Left lung (tissue), 10 donors: ENCODE measurements around the gene PSTPIP2. TPM values are rescaled to one million over a fixed set of nuclear protein-coding genes. Genes with fewer than 3 reads are reported as not detected.
"Not testable (repeated sequence)": the region's sequence is repeated elsewhere in the genome, so short reads cannot be mapped to it uniquely, and the experiment has no call there.

ENCODE experiments used
- ATAC-seq: fragments of 200-7000 bp; cut with Tn5 transposase; one replicate; pipeline ENCODE4 v1.9.1; 2020; ENCODE audit warnings: moderate library complexity
- DNase-seq, 4 donors: peaks; one replicate each; pipeline ENCODE4 v3.0.0-alpha.2; 2013 to 2020
- H3K27ac ChIP-seq, 2 donors: fragments of 200-600 bp; sonication (generic) in 1 of 2; one replicate each; pipeline versions ENCODE4 v1.5.0 to v1.8.0; 2020 to 2021
- H3K27me3 ChIP-seq, 2 donors: fragments of 200-600 bp; sonication (generic) in 1 of 2; one replicate each; pipeline versions ENCODE4 v1.5.0 to v1.8.0; 2020 to 2021
- H3K36me3 ChIP-seq, 2 donors: fragments of 200-600 bp; sonication (generic) in 1 of 2; one replicate each; pipeline versions ENCODE4 v1.5.0 to v1.8.0; 2020 to 2021
- H3K4me1 ChIP-seq, 2 donors: fragments of 200-600 bp; one replicate each; pipeline ENCODE4 v1.8.0; 2021
- H3K4me3 ChIP-seq, 2 donors: fragments of 200-600 bp; sonication (generic) in 1 of 2; one replicate each; pipeline versions ENCODE4 v1.5.0 to v1.8.0; 2020 to 2021; ENCODE audit warnings: mild to moderate bottlenecking in 1 of 2
- H3K9me3 ChIP-seq, 2 donors: fragments of 200-600 bp; sonication (generic) in 1 of 2; one replicate each; pipeline versions ENCODE4 v1.5.0 to v1.8.0; 2020 to 2021
- intact Hi-C, 2 donors: fragments of 100-400 bp; cut with DNase I; formaldehyde crosslinking; loops; one replicate each; pipeline versions ENCODE4 v1.11.2 to v1.14.2; 2022
- polyA plus RNA-seq, 6 donors: library from polyadenylated mRNA; unstranded; fragments of 120-200 nt; gene quantifications; one replicate each; pipeline ENCODE4 v1.2.1, GENCODE V29; 2013; ENCODE audit not compliant: insufficient read length in 6 of 6
- total RNA-seq, 2 donors: library from RNA; stranded (reverse); fragmentation: NEBNext Ultra II Directional; extraction: Animal tissue kit (Norgen Biotek cat#: 25700); gene quantifications; one replicate each; pipeline ENCODE4 v1.2.1, GENCODE V29; 2021
- TF ChIP-seq, protein P1 (sequence below), 2 donors: fragments of 200-600 bp; sonication (generic) in 1 of 2; IDR thresholded peaks; one replicate each; pipeline versions ENCODE4 v1.5.0 to v1.8.0; 2021; ENCODE audit warnings: antibody characterized with exemption in 2 of 2
- donor health status: DM: no; HTN: yes; CAD: no.
- donor health status: DM: no; HTN: no; CAD: no.

PSTPIP2 gene
- total and polyA plus RNA-seq, 8 donors: 5.2 to 21.8 (median 7.6) TPM

DNA sequence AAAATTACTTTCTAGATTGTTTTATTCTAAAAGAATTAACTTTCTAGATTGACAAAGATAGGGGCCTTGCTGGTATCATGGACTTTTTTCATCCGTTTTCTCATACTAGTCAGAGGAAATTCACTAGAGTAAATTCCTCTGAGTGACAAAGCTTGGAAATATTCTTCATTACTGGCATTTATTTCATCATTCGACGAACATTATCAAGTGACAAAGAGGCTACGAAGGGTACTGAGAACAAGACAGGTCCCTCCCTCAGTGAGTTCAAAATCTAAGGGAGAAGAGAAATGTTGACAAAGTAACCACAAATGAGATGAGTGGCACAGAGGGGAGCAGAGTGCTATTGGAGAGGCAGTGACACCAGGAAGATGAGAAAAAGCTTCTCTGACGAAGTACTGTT, 109.2 kb downstream of the PSTPIP2 start:
- intact Hi-C loops: no loop called here
- H3K27ac ChIP-seq: peak overlapping the region; percentile 40 to 58

GRCh38 chr18:45962461-45962860, 109.6 kb downstream of the PSTPIP2 start:
- peak in 1 of 4 donors; percentile 59 for DNase-seq
- TF ChIP-seq, protein P1, sequence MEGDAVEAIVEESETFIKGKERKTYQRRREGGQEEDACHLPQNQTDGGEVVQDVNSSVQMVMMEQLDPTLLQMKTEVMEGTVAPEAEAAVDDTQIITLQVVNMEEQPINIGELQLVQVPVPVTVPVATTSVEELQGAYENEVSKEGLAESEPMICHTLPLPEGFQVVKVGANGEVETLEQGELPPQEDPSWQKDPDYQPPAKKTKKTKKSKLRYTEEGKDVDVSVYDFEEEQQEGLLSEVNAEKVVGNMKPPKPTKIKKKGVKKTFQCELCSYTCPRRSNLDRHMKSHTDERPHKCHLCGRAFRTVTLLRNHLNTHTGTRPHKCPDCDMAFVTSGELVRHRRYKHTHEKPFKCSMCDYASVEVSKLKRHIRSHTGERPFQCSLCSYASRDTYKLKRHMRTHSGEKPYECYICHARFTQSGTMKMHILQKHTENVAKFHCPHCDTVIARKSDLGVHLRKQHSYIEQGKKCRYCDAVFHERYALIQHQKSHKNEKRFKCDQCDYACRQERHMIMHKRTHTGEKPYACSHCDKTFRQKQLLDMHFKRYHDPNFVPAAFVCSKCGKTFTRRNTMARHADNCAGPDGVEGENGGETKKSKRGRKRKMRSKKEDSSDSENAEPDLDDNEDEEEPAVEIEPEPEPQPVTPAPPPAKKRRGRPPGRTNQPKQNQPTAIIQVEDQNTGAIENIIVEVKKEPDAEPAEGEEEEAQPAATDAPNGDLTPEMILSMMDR (IDR thresholded peaks at IDR 0.05): no peak
- Histone ChIP-seq H3K27ac (peak overlapping the region; percentile 40 to 58), H3K9me3 (no peaks in the 10 kb centered on the region), H3K4me1 (peaks cover 0 to 68% of the 10 kb centered on the region in 2 donors), H3K4me3 (no peak overlapping the region), H3K36me3 (peaks cover 0 to 16% of the 10 kb centered on the region in 2 donors), H3K27me3 (no peaks in the 10 kb centered on the region)
- intact Hi-C loops: no loop called here
- ATAC-seq: peak; percentile 59

More for the DNA sequence above, 109.2 kb downstream of the PSTPIP2 start:
- Histone ChIP-seq H3K4me1 (peaks cover 0 to 70% of the 10 kb centered on the region in 2 donors), H3K36me3 (peaks cover 0 to 16% of the 10 kb centered on the region in 2 donors), H3K9me3 (no peaks in the 10 kb centered on the region), H3K4me3 (no peak overlapping the region), H3K27me3 (no peaks in the 10 kb centered on the region)
- DNase-seq: no peak
- no peak for ATAC-seq
- TF ChIP-seq, protein P1 (IDR thresholded peaks at IDR 0.05): no peak

- H3K4me1 ChIP-seq: peaks cover 0 to 52% of the 10 kb centered on the region in 2 donors
- ATAC-seq, H3K27me3 ChIP-seq, H3K9me3 ChIP-seq, DNase-seq, H3K4me3 ChIP-seq, H3K27ac ChIP-seq: not testable (repeated sequence)
- intact Hi-C loops: loop anchor here in 1 of 2 donors (10.0 kb wide), 1 partner anchor 115 kb away; the partner anchor contains the start of gene PSTPIP2
- H3K36me3 ChIP-seq: peaks cover 0 to 25% of the 10 kb centered on the region in 2 donors
Measured at GRCh38 chr18:45959484-45959883, 112.6 kb downstream of the PSTPIP2 start.

DNA sequence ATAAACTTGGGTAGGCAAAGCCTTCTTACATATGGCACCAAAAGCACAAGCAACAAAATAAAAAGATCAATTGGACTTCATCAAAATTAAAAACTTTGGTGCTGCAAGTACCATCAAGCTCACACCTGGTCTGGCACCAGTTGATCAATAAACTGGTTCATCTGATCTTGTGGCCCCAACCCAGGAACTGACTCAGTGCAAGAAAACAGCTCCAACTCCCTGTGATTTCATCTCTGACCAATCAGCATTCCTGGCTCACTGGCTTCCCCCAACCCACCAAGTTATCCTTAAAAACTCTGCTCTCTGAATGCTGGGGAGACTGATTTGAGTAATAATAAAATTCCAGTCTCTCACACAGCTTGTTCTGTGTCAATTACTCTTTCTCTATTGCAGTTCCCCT, 113.3 kb downstream of the PSTPIP2 start:
- Histone ChIP-seq H3K9me3 (no peaks in the 10 kb centered on the region), H3K36me3 (peaks cover 0 to 30% of the 10 kb centered on the region in 2 donors), H3K4me3 (no peak overlapping the region), H3K27me3 (no peaks in the 10 kb centered on the region), H3K27ac (no peak overlapping the region), H3K4me1 (peaks cover 0 to 50% of the 10 kb centered on the region in 2 donors)
- no peak for DNase-seq
- TF ChIP-seq, protein P1 (IDR thresholded peaks at IDR 0.05): no peak
- ATAC-seq: no peak
- intact Hi-C loops: loop anchor here in 1 of 2 donors (10.0 kb wide), 1 partner anchor 116 kb away; the partner anchor contains the start of gene PSTPIP2

- Histone ChIP-seq H3K9me3 (no peaks in the 10 kb centered on the region), H3K4me3 (no peak overlapping the region), H3K27ac (no peak overlapping the region), H3K4me1 (peaks cover 0 to 43% of the 10 kb centered on the region in 2 donors), H3K27me3 (no peaks in the 10 kb centered on the region), H3K36me3 (peaks cover 0 to 38% of the 10 kb centered on the region in 2 donors)
- TF ChIP-seq, protein P1 (IDR thresholded peaks at IDR 0.05): no peak
- intact Hi-C loops: loop anchor here in 1 of 2 donors (10.0 kb wide), 1 partner anchor 117 kb away; the partner anchor contains the start of gene PSTPIP2
- DNase-seq (no peak), ATAC-seq (no peak)
Measured at GRCh38 chr18:45958027-45958426, 114.0 kb downstream of the PSTPIP2 start.
